Activated naive CD4-positive, alpha-beta T cell treated with anti-CD3 and anti-CD28 coated beads, Interleukin-2, amount 50 U/mL, for 24 hours (primary cell): ENCODE data around the gene TBK1.
A peak's percentile ranks its signal among the peaks of the same experiment; 100 is the strongest.

Source experiments
- H3K27ac Mint-ChIP-seq: one replicate; pipeline ENCODE4 v1.8.0; 2021; ENCODE audit warnings: mild to moderate bottlenecking, mixed read lengths
- H3K27me3 Mint-ChIP-seq: one replicate; pipeline ENCODE4 v1.8.0; 2021; ENCODE audit warnings: mixed read lengths
- H3K36me3 Mint-ChIP-seq: one replicate; pipeline ENCODE4 v1.8.0; 2021; ENCODE audit warnings: mixed read lengths
- H3K4me1 Mint-ChIP-seq: one replicate; pipeline ENCODE4 v1.8.0; 2021; ENCODE audit warnings: mixed read lengths
- H3K4me3 Mint-ChIP-seq: one replicate; pipeline ENCODE4 v1.8.0; 2021; ENCODE audit warnings: mild to moderate bottlenecking, mixed read lengths
- H3K9me3 Mint-ChIP-seq: one replicate; pipeline ENCODE4 v1.8.0; 2021; ENCODE audit warnings: mixed read lengths

The TBK1 gene

DNA sequence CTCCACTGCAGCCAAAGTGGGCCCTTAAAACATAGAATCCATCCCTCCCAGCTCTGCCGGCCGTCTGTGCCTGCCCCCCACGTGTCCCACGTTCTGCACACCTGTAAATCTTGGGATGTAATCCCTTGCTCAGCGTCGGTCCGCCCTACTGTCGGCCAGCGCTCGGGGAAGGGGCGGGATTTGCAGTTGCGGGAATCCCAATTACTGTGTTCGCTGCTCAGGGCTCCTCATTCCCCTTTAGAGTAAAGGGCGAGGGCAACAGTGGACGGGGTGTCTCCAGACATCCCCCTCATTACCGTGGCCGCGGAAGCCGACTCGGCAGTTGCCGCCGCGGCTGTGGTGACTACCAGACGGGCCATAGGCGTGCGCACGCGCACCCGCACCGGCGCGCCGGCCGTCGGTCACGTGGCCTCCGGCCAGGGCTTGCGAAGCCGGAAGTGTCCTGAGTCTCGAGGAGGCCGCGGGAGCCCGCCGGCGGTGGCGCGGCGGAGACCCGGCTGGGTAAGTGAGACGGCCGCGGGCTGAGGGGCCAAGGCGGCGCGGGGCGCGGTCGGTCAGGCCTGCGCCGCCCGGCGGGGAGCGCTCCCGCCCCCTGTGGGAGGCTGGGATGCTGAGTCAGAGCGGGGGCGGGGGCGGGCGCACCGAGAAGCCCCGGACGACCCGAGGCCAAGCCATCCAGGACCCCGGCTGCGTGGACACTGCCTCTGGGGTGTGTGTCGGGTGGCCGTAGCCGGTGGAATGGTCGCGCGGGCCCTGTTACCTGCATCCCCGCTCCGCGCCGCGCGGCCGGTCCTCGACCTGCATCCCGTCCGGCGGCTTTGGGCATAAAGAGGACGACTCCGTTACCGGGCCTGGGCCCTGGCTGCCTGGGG, at the start of gene TBK1:
Gene TBK1 (plus strand): TSS at position 434 of the 872 bp plus-strand sequence. CDS start 3,751 bp downstream, outside the sequence.
- peak within 1 kb of the TSS; percentile 95 for H3K27ac Mint-ChIP-seq
- H3K27me3 Mint-ChIP-seq, result no peaks in the 10 kb centered on the region
- H3K9me3 Mint-ChIP-seq, result no peaks in the 10 kb centered on the region
- H3K4me3 Mint-ChIP-seq, result peak within 1 kb of the TSS; percentile 93
- peaks cover 55% of the 10 kb centered on the region for H3K4me1 Mint-ChIP-seq
- H3K36me3 Mint-ChIP-seq, result peaks cover 9% of the 10 kb centered on the region

DNA sequence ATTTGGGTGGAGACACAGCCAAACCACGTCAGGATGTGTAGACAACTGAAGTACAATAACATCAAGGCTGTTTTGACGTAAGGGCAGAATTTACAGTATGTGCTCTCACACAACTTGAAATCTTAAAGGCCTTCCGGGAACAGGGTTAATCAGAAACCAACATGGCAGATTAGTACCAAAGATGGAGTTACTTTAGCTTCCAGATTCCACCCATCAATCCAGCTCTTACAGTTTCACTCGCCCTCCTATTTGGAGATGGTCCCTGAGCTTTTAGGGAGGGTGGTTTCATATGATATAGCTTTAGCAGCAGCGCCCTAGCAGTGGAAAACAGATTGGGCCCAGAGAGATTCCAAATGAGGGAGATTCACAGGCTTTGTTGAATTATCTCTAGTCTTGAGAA, 49.7 kb upstream of the TBK1 start:
- Mint-ChIP-seq H3K27me3 (no peaks in the 10 kb centered on the region), H3K4me3 (no peak overlapping the region)

DNA sequence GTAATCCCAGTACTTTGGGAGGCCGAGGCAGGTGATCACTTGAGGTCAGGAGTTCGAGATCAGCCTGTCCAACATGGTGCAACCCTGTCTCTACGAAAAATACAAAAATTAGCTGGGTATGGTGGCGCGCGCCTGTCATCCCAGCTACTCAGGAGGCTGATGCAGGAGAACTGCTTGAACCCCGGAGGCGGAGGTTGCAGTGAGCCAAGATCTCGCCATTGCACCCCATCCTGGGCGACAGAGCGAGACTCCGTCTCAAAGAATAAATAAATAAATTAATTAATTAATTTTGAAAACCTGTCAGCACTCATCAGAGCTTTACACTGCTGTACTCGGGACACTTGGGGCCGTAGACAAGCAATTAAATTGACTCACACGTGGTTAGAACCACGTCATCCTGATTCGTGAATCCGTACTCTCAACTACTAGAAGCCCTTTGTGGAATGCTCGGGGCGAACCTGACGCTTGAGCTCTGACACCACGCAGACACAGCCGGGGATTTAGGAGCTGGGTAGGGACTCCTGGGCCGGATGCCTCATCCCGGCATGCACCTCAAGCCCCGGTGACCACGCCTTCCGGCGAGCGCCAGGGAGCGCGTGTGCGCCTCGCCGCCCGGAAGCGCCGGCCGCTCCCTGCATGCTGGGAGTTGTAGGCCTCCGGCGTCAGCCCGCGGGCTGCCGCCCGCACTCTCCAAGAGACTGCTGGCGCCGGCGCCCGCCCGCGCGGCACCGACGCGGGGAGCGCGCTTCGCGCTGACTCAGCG, 48.0 kb upstream of the TBK1 start, which contains the start of gene XPOT:
Gene XPOT (plus strand): TSS at position 686 of the 763 bp plus-strand sequence. CDS start 5,644 bp downstream, outside the sequence.
- no peaks in the 10 kb centered on the region for H3K9me3 Mint-ChIP-seq
- no peaks in the 10 kb centered on the region for H3K36me3 Mint-ChIP-seq
- H3K27ac Mint-ChIP-seq, result peak within 1 kb of the TSS; percentile 100
- no peaks in the 10 kb centered on the region for H3K27me3 Mint-ChIP-seq
- peaks cover 18% of the 10 kb centered on the region for H3K4me1 Mint-ChIP-seq
- H3K4me3 Mint-ChIP-seq, result peak within 1 kb of the TSS; percentile 99

More for the DNA sequence above, 49.7 kb upstream of the TBK1 start:
- H3K4me1 Mint-ChIP-seq, result peaks cover 14% of the 10 kb centered on the region
- H3K36me3 Mint-ChIP-seq, result no peaks in the 10 kb centered on the region
- H3K27ac Mint-ChIP-seq, result peak overlapping the region; percentile 46
- no peaks in the 10 kb centered on the region for H3K9me3 Mint-ChIP-seq

DNA sequence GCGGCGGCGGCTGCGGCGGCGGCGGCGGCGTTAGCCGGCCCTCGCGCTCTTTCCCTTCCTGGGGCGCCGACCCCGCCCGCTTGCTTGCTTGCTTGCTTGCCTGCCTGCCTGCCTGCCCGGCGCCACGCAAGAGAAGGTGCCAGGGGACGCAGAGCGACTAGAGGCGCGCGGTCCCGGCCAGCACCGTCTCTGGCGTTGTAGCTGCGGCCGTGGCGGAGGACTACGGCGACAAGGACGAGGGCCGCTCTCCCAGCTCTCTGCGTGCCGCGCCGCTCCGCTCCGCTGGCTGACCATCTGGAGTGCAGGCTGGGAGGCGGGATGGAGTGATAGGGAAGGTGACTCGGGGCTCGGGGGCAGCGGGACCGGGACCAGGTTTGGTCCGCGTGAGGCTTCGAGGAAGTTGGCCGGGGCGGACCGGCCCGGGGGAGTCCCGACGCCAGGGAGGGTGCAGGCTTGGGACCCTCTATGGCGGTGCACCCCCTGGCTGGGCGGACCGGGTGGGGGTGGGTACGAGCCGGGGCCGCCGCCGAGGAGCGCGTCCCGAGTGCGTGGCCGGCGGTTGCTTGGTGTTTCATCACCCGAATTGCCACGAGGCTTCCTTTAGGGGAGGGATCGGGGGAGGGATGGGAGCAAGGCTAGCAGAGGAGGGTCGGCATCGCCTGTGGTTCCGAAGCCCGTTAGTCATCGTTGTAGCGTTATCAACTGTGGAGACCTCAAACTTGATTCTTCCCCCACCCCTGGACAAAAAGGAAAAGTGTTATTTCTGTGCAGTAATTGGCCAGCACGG, 47.3 kb upstream of the TBK1 start:
- no peaks in the 10 kb centered on the region for H3K27me3 Mint-ChIP-seq
- H3K4me1 Mint-ChIP-seq, result peaks cover 18% of the 10 kb centered on the region
- H3K9me3 Mint-ChIP-seq, result no peaks in the 10 kb centered on the region
- peak overlapping the region; percentile 100 for H3K27ac Mint-ChIP-seq
- no peaks in the 10 kb centered on the region for H3K36me3 Mint-ChIP-seq
- H3K4me3 Mint-ChIP-seq, result peak overlapping the region; percentile 99

DNA sequence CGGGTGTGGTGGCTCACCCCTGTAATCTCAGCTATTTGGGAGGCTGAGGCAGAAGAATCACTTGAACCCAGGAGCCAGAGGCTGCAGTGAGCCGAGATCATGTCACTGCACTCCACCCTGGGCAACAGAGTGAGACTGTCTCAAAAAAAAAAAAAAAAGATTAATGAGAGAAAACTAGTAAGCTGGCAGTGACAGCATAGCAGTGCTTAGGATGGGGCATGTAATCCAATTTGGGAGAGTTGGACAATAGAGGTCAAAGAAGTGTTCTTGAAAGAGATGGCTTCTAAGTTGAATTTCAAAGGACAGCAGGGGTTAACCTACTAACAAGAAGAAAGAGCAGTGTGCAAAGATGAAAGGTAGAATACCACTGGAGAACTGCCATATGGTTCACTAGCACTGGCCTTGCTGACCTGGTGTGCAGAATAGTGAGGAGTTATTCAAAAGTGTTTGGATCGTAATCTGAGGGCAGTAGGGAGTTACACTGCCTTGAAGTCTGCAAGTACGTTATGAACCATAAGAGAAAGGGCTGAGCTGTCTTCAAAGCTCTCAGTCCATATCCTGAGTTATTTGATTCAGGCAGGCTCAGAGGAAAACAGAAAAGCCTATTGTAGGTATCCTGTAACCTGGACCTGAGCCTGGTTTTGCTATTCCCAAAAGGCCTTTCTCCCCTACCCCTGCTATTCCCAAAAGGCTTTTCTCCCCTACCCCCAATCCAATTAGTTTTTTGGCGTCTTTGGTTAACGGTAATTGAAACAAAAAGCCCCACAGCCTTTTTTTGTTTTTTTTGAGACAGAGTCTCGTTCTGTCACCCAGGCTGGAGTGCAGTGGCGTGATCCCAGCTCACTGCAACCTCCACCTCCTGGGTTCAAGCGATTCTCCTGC, 44.3 kb upstream of the TBK1 start:
- H3K4me1 Mint-ChIP-seq, result peaks cover 26% of the 10 kb centered on the region
- no peaks in the 10 kb centered on the region for H3K27me3 Mint-ChIP-seq
- peak overlapping the region; percentile 6 for H3K4me3 Mint-ChIP-seq
- peaks cover 9% of the 10 kb centered on the region for H3K36me3 Mint-ChIP-seq
- peak overlapping the region; percentile 49 for H3K27ac Mint-ChIP-seq
- H3K9me3 Mint-ChIP-seq, result no peaks in the 10 kb centered on the region

DNA sequence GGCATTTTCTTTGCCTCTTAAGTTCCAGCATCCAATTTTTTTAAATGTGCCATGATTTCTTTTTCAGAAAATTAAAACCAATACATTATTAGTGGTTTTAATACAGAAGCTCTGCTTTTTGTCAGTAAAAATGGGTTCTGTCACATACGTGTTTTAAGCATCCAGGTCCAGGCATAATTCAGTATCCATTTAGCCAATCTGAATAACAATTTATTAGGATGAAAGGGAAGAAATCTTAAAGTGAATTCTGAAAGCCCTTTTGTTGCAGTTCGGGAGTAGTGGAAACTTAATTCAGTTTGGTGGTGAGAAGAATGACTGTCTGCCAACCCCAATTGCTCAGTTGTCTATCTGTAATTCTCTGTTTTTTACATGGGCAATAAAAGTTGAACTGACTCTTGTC, 40.5 kb upstream of the TBK1 start:
- Mint-ChIP-seq H3K9me3 (no peaks in the 10 kb centered on the region), H3K27me3 (no peaks in the 10 kb centered on the region), H3K27ac (no peak overlapping the region), H3K4me1 (peaks cover 20% of the 10 kb centered on the region), H3K36me3 (peaks cover 22% of the 10 kb centered on the region), H3K4me3 (no peak overlapping the region)

DNA sequence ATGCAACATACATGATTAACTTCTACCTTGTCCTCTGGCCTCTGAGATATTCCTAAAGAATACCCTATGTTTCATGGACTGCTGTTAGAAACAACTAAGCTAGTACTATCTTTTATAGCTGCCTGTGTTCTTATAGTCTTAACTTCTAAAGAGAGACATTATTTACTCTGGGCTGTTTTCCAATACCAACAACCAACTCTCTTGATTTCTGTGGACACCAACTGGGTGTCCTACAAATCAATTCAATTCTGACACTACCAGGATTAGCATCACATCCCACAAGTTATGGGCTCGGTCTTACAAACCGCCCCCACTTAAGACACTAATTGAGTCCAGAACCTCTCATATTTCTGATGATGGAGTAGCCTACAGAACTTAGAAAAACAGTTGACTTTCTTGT, 39.5 kb upstream of the TBK1 start:
- peaks cover 25% of the 10 kb centered on the region for H3K36me3 Mint-ChIP-seq
- no peak overlapping the region for H3K4me3 Mint-ChIP-seq
- H3K9me3 Mint-ChIP-seq, result no peaks in the 10 kb centered on the region
- no peak overlapping the region for H3K27ac Mint-ChIP-seq
- peaks cover 15% of the 10 kb centered on the region for H3K4me1 Mint-ChIP-seq
- no peaks in the 10 kb centered on the region for H3K27me3 Mint-ChIP-seq

DNA sequence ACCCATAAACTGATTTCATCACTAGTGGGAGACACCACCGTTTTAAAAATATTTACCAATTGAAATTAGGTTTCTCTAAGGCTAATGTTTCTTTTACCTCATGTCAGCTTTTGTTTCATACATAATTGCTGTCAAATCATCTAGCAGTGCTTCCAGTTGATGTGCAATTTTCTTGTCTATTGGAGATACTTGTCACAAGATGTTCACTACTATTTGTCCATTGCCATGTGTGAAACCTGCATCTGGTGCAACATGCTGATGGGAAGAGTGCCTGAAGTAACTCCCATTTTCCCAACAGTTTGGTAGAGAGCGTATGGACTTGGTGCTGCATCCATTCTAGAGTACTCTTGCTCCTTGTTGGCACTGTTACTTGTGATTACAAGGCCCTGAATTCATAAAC, 38.0 kb upstream of the TBK1 start:
- Mint-ChIP-seq H3K4me1 (peaks cover 24% of the 10 kb centered on the region), H3K4me3 (no peak overlapping the region), H3K27me3 (no peaks in the 10 kb centered on the region), H3K36me3 (peaks cover 29% of the 10 kb centered on the region), H3K27ac (no peak overlapping the region), H3K9me3 (no peaks in the 10 kb centered on the region)

DNA sequence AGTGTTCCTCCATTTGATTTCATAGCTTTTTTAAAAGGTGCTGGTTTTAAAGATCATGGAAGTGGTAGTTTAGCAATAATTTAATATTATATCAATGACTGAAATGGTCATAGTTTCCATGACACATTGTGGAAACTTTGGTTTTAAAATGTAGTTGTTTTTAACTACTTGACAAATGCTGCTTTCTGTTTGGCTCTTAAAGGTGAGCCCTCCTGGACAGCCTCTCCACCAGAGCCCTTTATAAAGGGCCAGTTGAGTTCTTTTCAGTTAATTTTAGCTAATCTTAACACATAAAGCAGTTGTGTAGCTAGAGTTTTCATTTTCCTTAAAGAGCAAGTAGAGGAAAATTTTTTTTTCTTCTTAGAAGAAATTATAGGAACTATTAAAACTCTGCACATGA, 33.7 kb upstream of the TBK1 start:
- no peak overlapping the region for H3K4me3 Mint-ChIP-seq
- peak overlapping the region; percentile 30 for H3K27ac Mint-ChIP-seq
- peaks cover 17% of the 10 kb centered on the region for H3K4me1 Mint-ChIP-seq
- peaks cover 31% of the 10 kb centered on the region for H3K36me3 Mint-ChIP-seq
- H3K27me3 Mint-ChIP-seq, result no peaks in the 10 kb centered on the region
- H3K9me3 Mint-ChIP-seq, result no peaks in the 10 kb centered on the region

DNA sequence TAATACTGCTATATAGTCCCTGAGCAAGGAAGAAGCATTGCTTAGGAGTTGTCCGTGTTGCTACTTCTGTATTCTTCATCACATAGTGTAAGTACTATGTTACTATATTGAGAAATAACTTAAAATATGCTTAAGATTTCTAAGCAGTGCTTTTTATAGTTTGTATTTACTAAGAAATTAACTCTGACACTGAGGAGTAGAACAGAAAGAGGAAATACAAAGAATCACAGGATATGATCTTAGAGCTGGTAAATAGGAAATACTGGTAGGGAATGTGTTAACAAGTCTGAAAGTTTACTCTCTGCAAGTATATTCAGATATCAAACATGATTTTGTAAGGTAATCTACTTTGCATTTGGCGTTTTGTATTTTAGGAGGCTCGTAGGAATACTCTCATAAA, 32.2 kb upstream of the TBK1 start:
- Mint-ChIP-seq H3K36me3 (peaks cover 32% of the 10 kb centered on the region), H3K4me1 (peaks cover 17% of the 10 kb centered on the region), H3K27ac (no peak overlapping the region), H3K4me3 (no peak overlapping the region), H3K9me3 (no peaks in the 10 kb centered on the region), H3K27me3 (no peaks in the 10 kb centered on the region)

DNA sequence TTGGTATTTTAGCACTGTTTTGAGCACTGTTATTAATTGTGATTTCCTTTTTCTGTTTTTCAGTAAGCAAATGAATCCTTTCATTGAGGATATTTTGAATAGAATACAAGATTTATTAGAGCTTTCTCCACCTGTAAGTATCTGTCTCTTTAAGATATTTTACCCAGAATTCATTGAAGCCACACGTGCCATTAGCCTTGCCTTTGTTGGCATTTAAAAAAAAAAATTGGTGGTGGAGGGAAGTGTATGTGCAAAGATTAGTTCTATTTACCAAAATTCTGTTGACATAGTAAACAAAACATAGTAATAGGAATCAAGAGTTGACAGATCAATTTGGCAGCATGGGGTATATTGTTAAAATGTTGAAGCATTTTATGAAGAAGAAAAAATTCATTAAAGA, 23.9 kb upstream of the TBK1 start:
- no peak overlapping the region for H3K27ac Mint-ChIP-seq
- H3K36me3 Mint-ChIP-seq, result peaks cover 34% of the 10 kb centered on the region
- no peaks in the 10 kb centered on the region for H3K9me3 Mint-ChIP-seq
- no peak overlapping the region for H3K4me3 Mint-ChIP-seq
- H3K27me3 Mint-ChIP-seq, result no peaks in the 10 kb centered on the region
- H3K4me1 Mint-ChIP-seq, result no peaks in the 10 kb centered on the region

DNA sequence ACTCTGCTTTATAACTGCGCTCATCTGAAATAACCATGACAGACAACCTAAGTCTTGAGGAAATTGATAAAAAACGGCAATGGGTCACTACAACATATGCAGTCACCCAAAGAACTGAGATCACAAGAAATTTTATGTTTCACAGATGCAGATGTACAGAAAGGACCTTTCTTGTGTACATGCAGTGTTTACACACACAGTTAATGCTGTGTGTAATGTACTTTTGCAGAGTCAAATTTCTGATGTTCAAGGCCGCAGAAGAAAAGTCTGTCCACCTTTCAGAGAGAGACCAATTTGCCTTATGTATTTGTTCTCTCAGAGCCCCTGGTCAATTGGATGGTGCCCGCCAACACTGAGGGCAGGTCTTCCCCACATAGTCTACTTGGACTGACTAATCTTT, 23.0 kb upstream of the TBK1 start:
- Mint-ChIP-seq H3K27ac (no peak overlapping the region), H3K9me3 (no peaks in the 10 kb centered on the region), H3K27me3 (no peaks in the 10 kb centered on the region), H3K4me1 (no peaks in the 10 kb centered on the region), H3K4me3 (no peak overlapping the region), H3K36me3 (peaks cover 33% of the 10 kb centered on the region)

DNA sequence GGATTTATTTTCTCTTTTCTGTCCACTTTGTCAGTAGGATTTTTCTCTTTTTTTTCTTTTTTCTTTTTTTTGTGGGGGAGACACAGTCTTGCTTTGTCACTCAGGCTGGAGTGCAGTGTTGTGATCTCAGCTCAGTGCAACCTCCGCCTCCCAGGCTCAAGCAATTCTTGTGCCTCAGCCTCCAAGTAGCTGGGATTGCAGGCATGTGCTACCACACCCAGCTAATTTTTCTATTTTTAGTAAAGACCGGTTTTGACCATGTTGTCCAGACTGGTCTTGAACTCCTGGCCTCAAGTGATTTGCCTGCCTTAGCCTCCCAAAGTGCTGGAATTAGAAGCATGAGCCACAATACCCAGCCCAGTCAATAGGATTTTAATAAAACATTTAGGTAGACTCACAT, 21.0 kb upstream of the TBK1 start:
- H3K27me3 Mint-ChIP-seq, result no peaks in the 10 kb centered on the region
- H3K36me3 Mint-ChIP-seq, result peaks cover 33% of the 10 kb centered on the region
- no peak overlapping the region for H3K27ac Mint-ChIP-seq
- H3K9me3 Mint-ChIP-seq, result no peaks in the 10 kb centered on the region
- H3K4me3 Mint-ChIP-seq, result no peak overlapping the region
- no peaks in the 10 kb centered on the region for H3K4me1 Mint-ChIP-seq

DNA sequence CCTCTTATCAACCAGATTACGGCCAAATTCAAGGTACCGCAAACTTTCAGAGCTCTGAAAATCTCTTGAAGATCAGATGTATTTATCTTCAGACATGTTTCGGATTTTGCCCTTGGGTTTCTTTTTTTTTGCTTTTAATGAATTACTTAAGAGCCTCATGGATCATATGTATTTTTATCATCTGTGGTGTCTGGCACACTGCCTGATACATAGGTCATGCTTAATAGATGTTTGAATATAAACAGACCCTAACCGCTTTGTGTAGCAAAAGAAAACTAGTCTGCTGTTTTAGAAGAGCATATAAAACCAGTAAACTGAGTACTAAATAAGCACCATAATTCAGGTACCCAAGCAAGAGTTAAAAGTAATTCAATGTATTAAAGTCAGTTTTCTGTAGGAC, 20.1 kb upstream of the TBK1 start:
- Mint-ChIP-seq H3K36me3 (peaks cover 36% of the 10 kb centered on the region), H3K27ac (no peak overlapping the region), H3K4me3 (no peak overlapping the region), H3K9me3 (no peaks in the 10 kb centered on the region), H3K4me1 (peaks cover under 1% of the 10 kb centered on the region), H3K27me3 (no peaks in the 10 kb centered on the region)

DNA sequence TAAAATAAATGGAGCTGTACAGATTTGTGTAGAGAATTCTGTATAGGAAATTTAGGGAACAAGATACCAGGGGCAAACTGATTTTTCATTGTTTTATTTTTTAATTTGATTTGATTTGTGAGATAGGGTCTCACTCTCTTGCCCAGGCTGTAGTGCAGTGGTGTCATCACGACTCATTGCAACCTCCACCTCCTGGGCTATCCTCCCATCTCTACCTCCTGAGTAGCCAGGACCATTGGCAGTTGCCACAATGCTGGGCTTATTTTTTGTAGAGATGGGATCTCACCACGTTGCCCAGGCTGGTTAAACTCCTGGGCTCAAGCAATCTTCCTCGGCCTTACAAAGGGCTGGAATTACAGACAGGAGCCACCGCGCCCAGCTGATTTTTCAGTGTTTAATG, 18.0 kb upstream of the TBK1 start:
- Mint-ChIP-seq H3K36me3 (peaks cover 38% of the 10 kb centered on the region), H3K27me3 (no peaks in the 10 kb centered on the region), H3K27ac (no peak overlapping the region), H3K4me1 (peaks cover 7% of the 10 kb centered on the region), H3K9me3 (no peaks in the 10 kb centered on the region), H3K4me3 (no peak overlapping the region)
